Endothelial cell of umbilical vein (primary cell): ENCODE results near the gene RAB11B. TPM values are rescaled to one million over a fixed set of nuclear protein-coding genes. Genes with fewer than 3 reads are reported as not detected.
"Not testable (repeated sequence)": the region's sequence is repeated elsewhere in the genome, so short reads cannot be mapped to it uniquely, and the experiment has no call there.

Source experiments
- BruUV-seq: library from RNA; stranded (reverse); fragments of 400-500 nt; replicated peaks from 2 replicates; lab custom pipeline; 2021; lab: Mats Ljungman, UMichigan
- CTCF ChIA-PET: fragments of 300-600, 350-600 bp; sonication (Branson Sonifier 250); formaldehyde crosslinking; loops from one replicate; lab custom pipeline; 2021; ENCODE audit warnings: antibody characterized with exemption, inconsistent platforms; lab: Charles Lee
- POLR2A ChIA-PET: fragments of 300-600, 350-600 bp; sonication (Branson Sonifier 250); formaldehyde crosslinking; loops from one replicate; lab custom pipeline; 2021; ENCODE audit warnings: antibody characterized with exemption, inconsistent platforms; lab: Charles Lee
- DNase-seq: peaks from one replicate; pipeline ENCODE4 v3.0.0-alpha.2; 2011; ENCODE audit warnings: low read depth, low spot score
- FAIRE-seq: peaks from 2 replicates; lab custom pipeline; 2011; peaks lifted over from hg19 to GRCh38; lab: Jason Lieb, UNC
- H2AFZ ChIP-seq: 2 replicates; pipeline ENCODE4 v1.6.0; 2012; ENCODE audit warnings: low read depth, low read length, control low read depth, inconsistent platforms
- H3K27ac ChIP-seq: 2 replicates; pipeline ENCODE4 v1.5.1; 2011; ENCODE audit warnings: low read depth, mild to moderate bottlenecking, control low read depth, low read length, moderate library complexity; ENCODE audit not compliant: insufficient read depth
- H3K27me3 ChIP-seq, 2 experiments: 2 replicates each; pipeline versions ENCODE4 v1.6.0 to v1.6.1; 2011; ENCODE audit warnings: low read length in 2 of 2, mixed read lengths in 1 of 2; ENCODE audit not compliant: control insufficient read depth in 2 of 2, insufficient read depth in 2 of 2
- H3K36me3 ChIP-seq, 2 experiments: 2 replicates in 1 of 2; 3 replicates in 1 of 2; pipeline ENCODE4 v1.5.1; 2011; ENCODE audit warnings: low read length in 2 of 2, mild to moderate bottlenecking in 1 of 2, moderate library complexity in 1 of 2; ENCODE audit not compliant: control insufficient read depth in 2 of 2, insufficient read depth in 2 of 2; ENCODE audit errors: extremely low read depth in 1 of 2
- H3K4me1 ChIP-seq: 3 replicates; pipeline ENCODE4 v1.5.1; 2011; ENCODE audit warnings: mild to moderate bottlenecking, low read length; ENCODE audit not compliant: control insufficient read depth, insufficient read depth; ENCODE audit errors: extremely low read depth
- H3K4me2 ChIP-seq: 2 replicates; pipeline ENCODE4 v1.6.1; 2011; ENCODE audit warnings: low read length, control low read depth, mixed read lengths; ENCODE audit not compliant: insufficient read depth
- H3K4me3 ChIP-seq, 3 experiments: fragments of 200-600 bp in 1 of 3; sonication (generic), shearing (Covaris generic) in 1 of 3; replicated peaks in 1 of 3; 2 replicates each; pipeline ENCODE4 v1.5.1; 2011 to 2016; ENCODE audit warnings: control low read depth in 3 of 3, low read length in 3 of 3, mild to moderate bottlenecking in 2 of 3, inconsistent platforms in 1 of 3, low read depth in 1 of 3, moderate library complexity in 1 of 3; ENCODE audit not compliant: insufficient read depth in 1 of 3
- H3K79me2 ChIP-seq: 2 replicates; pipeline ENCODE4 v1.6.0; 2012; ENCODE audit warnings: low read length, inconsistent platforms; ENCODE audit not compliant: control insufficient read depth, insufficient read depth
- H3K9ac ChIP-seq: replicated peaks from 2 replicates; pipeline ENCODE3; 2011; ENCODE audit warnings: low read length, control low read depth; ENCODE audit not compliant: insufficient read depth; ENCODE audit errors: extremely low read depth
- H3K9me1 ChIP-seq: replicated peaks from 3 replicates; pipeline ENCODE4 v1.6.0; 2011; ENCODE audit warnings: mild to moderate bottlenecking, low read length; ENCODE audit not compliant: control insufficient read depth, insufficient read depth; ENCODE audit errors: extremely low read depth
- H3K9me3 ChIP-seq: replicated peaks from 2 replicates; pipeline ENCODE4 v1.5.1; 2012; ENCODE audit warnings: low read length, inconsistent platforms; ENCODE audit not compliant: control insufficient read depth, insufficient read depth
- H4K20me1 ChIP-seq: replicated peaks from 2 replicates; pipeline ENCODE3; 2011; ENCODE audit warnings: mild to moderate bottlenecking, low read length; ENCODE audit not compliant: control insufficient read depth, insufficient read depth; ENCODE audit errors: extremely low read depth
- EZH2 ChIP-seq: IDR thresholded peaks from 2 replicates; pipeline ENCODE4 v1.6.1; 2012; ENCODE audit warnings: borderline replicate concordance, low read depth, mild to moderate bottlenecking, moderate library complexity, low read length, inconsistent platforms; ENCODE audit not compliant: severe bottlenecking
- FOS ChIP-seq: IDR thresholded peaks from 2 replicates; pipeline ENCODE4 v1.6.1; 2011; ENCODE audit warnings: mild to moderate bottlenecking, low read length, moderate library complexity, borderline replicate concordance; ENCODE audit not compliant: insufficient read depth
- JUN ChIP-seq: IDR thresholded peaks from 2 replicates; pipeline ENCODE4 v1.6.1; 2011; ENCODE audit warnings: borderline replicate concordance, low read depth; ENCODE audit not compliant: insufficient read length, insufficient read depth
- MYC ChIP-seq: IDR thresholded peaks from one replicate; pipeline ENCODE4 v1.6.1; 2011; ENCODE audit warnings: mild to moderate bottlenecking, low read depth, low read length
- POLR2A ChIP-seq: IDR thresholded peaks from 2 replicates; pipeline ENCODE4 v1.6.1; 2012; ENCODE audit warnings: low read depth, mild to moderate bottlenecking, control low read depth, low read length
- POLR2AphosphoS5 ChIP-seq: IDR thresholded peaks from 2 replicates; pipeline ENCODE4 v1.6.1; 2012; ENCODE audit warnings: low read depth, mild to moderate bottlenecking, control low read depth, low read length, moderate library complexity; ENCODE audit not compliant: insufficient read depth
- dilution Hi-C: fragments of 300-500 bp; cut with MboI; formaldehyde crosslinking; loops from one replicate; pipeline ENCODE4 v1.15.0; 2019; ENCODE audit warnings: low sequenced_read_pairs; ENCODE audit not compliant: extremely low pct_ligation_motif_present
- intact Hi-C: fragments of 100-400 bp; cut with micrococcal nuclease; formaldehyde crosslinking; loops from one replicate; pipeline ENCODE4 v1.10.0; 2022
- polyA plus RNA-seq, 4 experiments: library from polyadenylated mRNA; depleted of rRNA in 3 of 4; stranded (reverse) in 3 of 4; unstranded in 1 of 4; fragments of >200 nt; gene quantifications; 2 replicates each; pipeline versions ENCODE4 v1.2.1 to v1.2.3, GENCODE V29; 2011 to 2012; ENCODE audit warnings: missing spikeins in 1 of 4
- total RNA-seq: library from RNA; stranded (reverse); gene quantifications from 2 replicates; pipeline ENCODE4 v1.2.3, GENCODE V29; 2021

RAB11B gene
- total and polyA plus RNA-seq, 2 donors (not counting 3 experiments of a cell fraction or from before 2014, with no cell fraction given) = 74.1 to 99.8 TPM

GRCh38 chr19:8423817-8424223 is 33.7 kb downstream of the RAB11B start:
- H3K79me2 ChIP-seq = no peaks in the 10 kb centered on the region
- FAIRE-seq (peak; percentile 98), DNase-seq (peak; percentile 96)
- peaks cover 0 to 14% of the 10 kb centered on the region in 2 experiments for H3K36me3 ChIP-seq
- peak overlapping the region; percentile 77 for H2AFZ ChIP-seq
- peak overlapping the region; percentile 97 for H3K27ac ChIP-seq
- dilution Hi-C loops (no loop called here), intact Hi-C loops (loop anchor here (1.0 kb wide), 4 partner anchors 10 to 30 kb away; partner anchors contain the start of genes HNRNPM and MARCHF2)
- H3K9me3 ChIP-seq = no peaks in the 10 kb centered on the region
- BruUV-seq = no TSS peak
- peak overlapping the region in 1 of 3 experiments; percentile 7 for H3K4me3 ChIP-seq
- ChIA-PET CTCF (interaction anchor here (0.5 to 2.9 kb wide), 12 partner anchors 10 to 82 kb away, joined by 3 to 48 read pairs (median 5); partner anchors contain the start of genes HNRNPM and MARCHF2), POLR2A (interaction anchor here (0.6 to 2.0 kb wide), 8 partner anchors 11 to 102 kb away, joined by 3 to 11 read pairs (median 4); partner anchors contain the start of genes HNRNPM, MARCHF2 and RAB11B)
- H3K9me1 ChIP-seq = no peaks in the 10 kb centered on the region
- peaks cover 13% of the 10 kb centered on the region for H3K4me1 ChIP-seq
- TF ChIP-seq JUN (peak; percentile 96), FOS (peak; percentile 90), POLR2A (no peak), MYC (no peak), EZH2 (no peak), POLR2AphosphoS5 (peak; percentile 73)
- H4K20me1 ChIP-seq = no peaks in the 10 kb centered on the region
- no peaks in the 10 kb centered on the region for H3K27me3 ChIP-seq
- H3K4me2 ChIP-seq = peak overlapping the region; percentile 64
- H3K9ac ChIP-seq = peak overlapping the region; percentile 87

- H4K20me1 ChIP-seq, DNase-seq, BruUV-seq, H3K4me3 ChIP-seq, H3K79me2 ChIP-seq, H3K27me3 ChIP-seq, FAIRE-seq, H3K9ac ChIP-seq, H3K4me2 ChIP-seq, H3K9me1 ChIP-seq, POLR2A ChIA-PET, H2AFZ ChIP-seq, dilution Hi-C loops, H3K9me3 ChIP-seq, H3K27ac ChIP-seq, intact Hi-C loops, CTCF ChIA-PET: not testable (repeated sequence)
- Histone ChIP-seq H3K4me1 (peaks cover 13% of the 10 kb centered on the region), H3K36me3 (peaks cover 0 to 14% of the 10 kb centered on the region in 2 experiments)
Observed at GRCh38 chr19:8425331-8425730, 35.2 kb downstream of the RAB11B start.
